ENCODE data around the gene MAMSTR.
A peak's percentile ranks its signal among the peaks of the same experiment; 100 is the strongest.

MAMSTR gene

DNA sequence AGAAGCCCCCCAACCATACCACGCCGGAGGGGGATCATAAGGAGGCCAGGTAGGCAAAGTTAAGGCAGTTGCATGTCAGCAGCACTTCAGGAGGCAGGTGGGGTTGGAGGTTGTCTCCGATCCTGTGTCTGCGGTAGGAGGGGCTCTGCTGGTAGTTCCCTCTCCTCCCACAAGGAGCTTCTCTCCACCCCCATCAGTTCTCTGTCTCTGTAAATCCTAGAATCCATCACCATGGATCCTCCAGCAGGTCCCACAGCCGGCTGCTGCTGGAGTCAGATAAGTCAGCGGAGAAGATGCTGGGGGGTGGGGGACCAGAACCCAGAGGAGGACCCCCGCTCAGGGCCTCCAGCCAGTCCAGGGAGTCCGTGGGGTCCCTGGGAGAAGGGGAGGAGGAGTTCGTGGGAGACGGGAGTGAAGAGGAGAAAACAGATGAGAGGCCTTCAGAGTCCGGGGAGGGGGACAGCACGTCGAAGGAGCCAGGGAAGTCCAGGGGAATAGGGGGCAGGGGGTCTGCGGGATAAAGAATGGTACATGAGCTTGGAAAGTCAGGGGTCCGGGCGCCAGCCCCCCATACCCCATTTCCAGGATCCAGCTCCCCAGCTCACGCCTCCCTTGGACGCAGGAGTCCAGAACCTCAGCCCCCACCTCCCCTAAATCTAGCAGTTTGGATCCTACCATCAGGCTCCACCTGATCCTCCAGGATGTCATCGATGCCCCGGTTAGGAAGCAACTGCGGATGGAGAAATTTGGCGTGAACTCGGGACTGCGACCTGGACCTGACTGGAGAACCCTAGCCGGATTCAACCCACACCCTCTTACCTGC lies 6.3 kb downstream of the MAMSTR start:
- no peaks in the 10 kb centered on the region for H3K27me3 ChIP-seq (replicated peaks; ENCODE audit: control insufficient read depth, insufficient read depth, low read length)
- TF ChIP-seq, protein P1, sequence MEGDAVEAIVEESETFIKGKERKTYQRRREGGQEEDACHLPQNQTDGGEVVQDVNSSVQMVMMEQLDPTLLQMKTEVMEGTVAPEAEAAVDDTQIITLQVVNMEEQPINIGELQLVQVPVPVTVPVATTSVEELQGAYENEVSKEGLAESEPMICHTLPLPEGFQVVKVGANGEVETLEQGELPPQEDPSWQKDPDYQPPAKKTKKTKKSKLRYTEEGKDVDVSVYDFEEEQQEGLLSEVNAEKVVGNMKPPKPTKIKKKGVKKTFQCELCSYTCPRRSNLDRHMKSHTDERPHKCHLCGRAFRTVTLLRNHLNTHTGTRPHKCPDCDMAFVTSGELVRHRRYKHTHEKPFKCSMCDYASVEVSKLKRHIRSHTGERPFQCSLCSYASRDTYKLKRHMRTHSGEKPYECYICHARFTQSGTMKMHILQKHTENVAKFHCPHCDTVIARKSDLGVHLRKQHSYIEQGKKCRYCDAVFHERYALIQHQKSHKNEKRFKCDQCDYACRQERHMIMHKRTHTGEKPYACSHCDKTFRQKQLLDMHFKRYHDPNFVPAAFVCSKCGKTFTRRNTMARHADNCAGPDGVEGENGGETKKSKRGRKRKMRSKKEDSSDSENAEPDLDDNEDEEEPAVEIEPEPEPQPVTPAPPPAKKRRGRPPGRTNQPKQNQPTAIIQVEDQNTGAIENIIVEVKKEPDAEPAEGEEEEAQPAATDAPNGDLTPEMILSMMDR (IDR thresholded peaks at IDR 0.05; ENCODE audit: insufficient read depth, low read length, poor library complexity, severe bottlenecking), result no peak
- H3K36me3 ChIP-seq (ENCODE audit: control insufficient read depth, insufficient read depth, low read length), result no peaks in the 10 kb centered on the region
- no peak for DNase-seq (ENCODE audit: extremely low read depth, insufficient read length)
- H3K4me3 ChIP-seq (replicated peaks; ENCODE audit: low read depth, low read length), result peak overlapping the region; percentile 87

DNA sequence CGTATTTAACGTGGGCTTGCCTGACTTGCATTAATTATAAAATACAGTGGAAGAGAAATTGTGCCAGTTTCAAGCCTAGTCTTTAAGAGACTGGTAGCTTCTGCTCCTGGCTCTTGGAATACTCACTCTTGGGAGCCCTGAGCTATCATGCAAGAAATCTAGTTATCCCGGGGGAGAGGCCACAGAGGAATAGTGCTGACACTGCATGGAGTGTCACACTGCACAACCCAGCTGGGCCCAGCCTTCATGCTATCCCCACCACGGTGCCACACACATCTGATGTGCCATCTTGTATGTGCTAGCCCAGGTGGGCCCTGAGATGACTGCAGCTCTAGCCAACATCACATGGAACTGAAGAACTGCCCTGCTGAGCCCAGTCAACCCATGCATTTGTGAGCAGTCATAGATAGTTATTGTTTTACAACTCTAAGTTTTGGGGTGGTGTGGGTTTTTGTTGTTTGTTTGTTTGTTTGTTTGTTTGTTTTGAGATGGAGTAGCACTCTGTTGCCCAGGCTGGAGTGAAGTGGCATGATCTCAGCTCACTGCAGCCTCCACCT lies 8.3 kb downstream of the MAMSTR start:
- no peak for DNase-seq (ENCODE audit: extremely low read depth, insufficient read length)
- Histone ChIP-seq H3K36me3 (ENCODE audit: control insufficient read depth, insufficient read depth, low read length) (no peaks in the 10 kb centered on the region), H3K27me3 (replicated peaks; ENCODE audit: control insufficient read depth, insufficient read depth, low read length) (no peaks in the 10 kb centered on the region), H3K4me3 (replicated peaks; ENCODE audit: low read depth, low read length) (no peak overlapping the region)
- TF ChIP-seq, protein P1 (IDR thresholded peaks at IDR 0.05; ENCODE audit: insufficient read depth, low read length, poor library complexity, severe bottlenecking), result no peak

DNA sequence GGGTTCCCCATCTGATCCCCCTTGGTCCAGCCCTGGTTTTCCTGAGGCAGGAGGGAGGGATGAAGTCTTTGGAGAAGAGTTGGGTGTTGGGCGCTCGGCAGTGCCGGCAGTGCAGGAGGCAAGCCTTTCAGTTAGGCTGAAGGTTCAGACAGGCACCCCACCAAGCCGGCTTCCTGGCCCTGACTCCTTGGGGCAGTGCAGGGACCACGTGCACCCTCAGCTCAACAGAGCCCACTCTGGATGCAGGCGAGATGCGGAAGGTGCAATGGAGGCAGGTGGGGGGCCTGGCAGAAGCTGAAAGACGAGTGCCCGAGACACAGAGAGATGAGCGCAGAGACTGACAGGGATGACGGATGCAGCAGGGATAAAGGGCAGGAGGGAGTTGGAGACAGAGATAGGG lies 11.1 kb downstream of the MAMSTR start:
- DNase-seq (ENCODE audit: extremely low read depth, insufficient read length), result no peak
- H3K27me3 ChIP-seq (replicated peaks; ENCODE audit: control insufficient read depth, insufficient read depth, low read length), result no peaks in the 10 kb centered on the region
- TF ChIP-seq, protein P1 (IDR thresholded peaks at IDR 0.05; ENCODE audit: insufficient read depth, low read length, poor library complexity, severe bottlenecking), result no peak
- no peaks in the 10 kb centered on the region for H3K36me3 ChIP-seq (ENCODE audit: control insufficient read depth, insufficient read depth, low read length)
- H3K4me3 ChIP-seq (replicated peaks; ENCODE audit: low read depth, low read length), result no peak overlapping the region

DNA sequence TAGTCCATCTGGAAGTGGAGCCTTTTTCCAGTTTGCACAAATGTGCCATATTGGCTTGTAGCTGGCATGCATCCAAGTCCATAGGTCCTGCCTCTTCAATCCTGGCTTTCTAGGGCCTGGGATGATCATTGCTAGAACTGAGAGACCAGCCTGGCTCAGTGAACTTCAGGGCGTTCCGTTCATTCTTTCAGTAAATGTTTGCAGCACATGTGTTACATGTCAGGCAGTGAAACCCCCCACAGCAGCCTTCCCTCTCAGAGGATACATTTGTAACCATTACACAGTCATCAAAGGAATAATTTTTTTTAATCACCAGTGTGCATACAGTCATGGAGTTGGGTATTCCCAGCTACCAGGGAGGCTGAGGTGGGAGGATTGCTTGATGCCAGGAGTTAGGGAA lies 14.1 kb downstream of the MAMSTR start:
- Histone ChIP-seq H3K4me3 (replicated peaks; ENCODE audit: low read depth, low read length) (no peak overlapping the region), H3K36me3 (ENCODE audit: control insufficient read depth, insufficient read depth, low read length) (no peaks in the 10 kb centered on the region), H3K27me3 (replicated peaks; ENCODE audit: control insufficient read depth, insufficient read depth, low read length) (no peaks in the 10 kb centered on the region)
- TF ChIP-seq, protein P1 (IDR thresholded peaks at IDR 0.05; ENCODE audit: insufficient read depth, low read length, poor library complexity, severe bottlenecking), result no peak
- no peak for DNase-seq (ENCODE audit: extremely low read depth, insufficient read length)

DNA sequence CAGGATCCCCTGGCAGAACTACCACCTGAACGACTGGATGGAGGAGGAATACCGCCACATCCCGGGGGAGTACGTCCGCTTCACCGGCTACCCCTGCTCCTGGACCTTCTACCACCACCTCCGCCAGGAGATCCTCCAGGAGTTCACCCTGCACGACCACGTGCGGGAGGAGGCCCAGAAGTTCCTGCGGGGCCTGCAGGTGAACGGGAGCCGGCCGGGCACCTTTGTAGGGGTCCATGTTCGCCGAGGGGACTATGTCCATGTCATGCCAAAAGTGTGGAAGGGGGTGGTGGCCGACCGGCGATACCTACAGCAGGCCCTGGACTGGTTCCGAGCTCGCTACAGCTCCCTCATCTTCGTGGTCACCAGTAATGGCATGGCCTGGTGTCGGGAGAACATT lies 16.2 kb downstream of the MAMSTR start:
- TF ChIP-seq, protein P1 (IDR thresholded peaks at IDR 0.05; ENCODE audit: insufficient read depth, low read length, poor library complexity, severe bottlenecking), result no peak
- no peaks in the 10 kb centered on the region for H3K36me3 ChIP-seq (ENCODE audit: control insufficient read depth, insufficient read depth, low read length)
- no peak overlapping the region for H3K4me3 ChIP-seq (replicated peaks; ENCODE audit: low read depth, low read length)
- DNase-seq (ENCODE audit: extremely low read depth, insufficient read length), result no peak
- no peaks in the 10 kb centered on the region for H3K27me3 ChIP-seq (replicated peaks; ENCODE audit: control insufficient read depth, insufficient read depth, low read length)
